HG02970 (cell line): Measurements from ENCODE around the gene ZNHIT1.

Source experiments
- ATAC-seq: cut with Tn5 transposase; IDR thresholded peaks from one replicate; pipeline ENCODE4 v1.9.1; 2021; ENCODE audit warnings: mild to moderate bottlenecking, moderate library complexity, moderate number of reproducible peaks; ENCODE audit not compliant: unreplicated experiment, low FRiP score

ZNHIT1 gene

DNA sequence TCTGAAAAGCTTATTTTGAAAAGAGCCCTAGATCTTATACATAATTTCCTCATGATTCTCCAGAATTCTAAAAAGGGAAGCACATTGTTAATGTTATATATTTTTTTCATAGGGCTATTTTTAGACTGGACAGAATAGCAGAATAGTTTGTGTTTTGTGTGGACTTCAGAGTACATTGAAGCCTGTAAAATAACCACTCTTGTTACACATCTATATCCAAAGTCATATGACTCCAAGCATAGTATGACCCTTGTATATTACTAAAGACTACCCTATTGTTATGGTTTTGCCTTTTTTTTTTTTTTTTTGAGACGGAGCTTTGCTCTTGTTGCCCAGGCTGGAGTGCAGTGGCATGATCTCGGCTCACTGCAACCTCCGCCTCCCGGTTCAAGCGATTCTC, 53.1 kb downstream of the ZNHIT1 start:
- no peak for ATAC-seq

DNA sequence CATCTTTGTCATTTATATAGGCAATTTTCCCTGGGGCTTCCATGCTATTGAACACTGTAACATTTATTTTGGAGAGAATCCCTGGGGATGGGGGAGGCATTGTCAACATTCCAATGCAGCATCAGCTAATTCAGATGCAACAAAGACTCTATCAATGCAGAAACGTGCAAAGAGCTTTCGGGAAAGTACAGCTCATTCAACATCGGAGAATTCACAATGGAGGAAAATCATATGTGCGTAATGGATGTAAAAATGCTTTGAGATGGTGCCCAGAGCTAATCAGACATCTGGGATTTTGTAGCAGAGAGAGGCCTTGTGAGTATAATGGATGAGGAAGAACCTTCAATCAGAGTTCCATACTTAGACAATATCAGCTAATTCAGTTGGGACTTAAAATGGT, 55.2 kb downstream of the ZNHIT1 start:
- no peak for ATAC-seq
